ENCODE data around the gene DAB2IP. TPM values are rescaled to one million over a fixed set of nuclear protein-coding genes. Genes with fewer than 3 reads are reported as not detected.

Gene DAB2IP
- total RNA-seq, 1 donor from 2014 or later, result 71.6 TPM

- Histone ChIP-seq H3K4me1 (no peaks in the 10 kb centered on the region), H3K9me3 (no peaks in the 10 kb centered on the region), H3K27ac (peak overlapping the region in 1 of 2 donors; percentile 38), H3K36me3 (peaks cover 74 to 81% of the 10 kb centered on the region in 2 donors), H3K4me3 (no peak overlapping the region), H3K27me3 (no peaks in the 10 kb centered on the region)
- no peak for TF ChIP-seq CTCF (IDR thresholded peaks at IDR 0.05)
- intact Hi-C loops (cut with DNase I), result no loop called here
- no peak for DNase-seq (ENCODE audit: low spot score in 2 of 2)
These were observed 128.1 kb downstream of the DAB2IP start for GRCh38 chr9:121779381-121780117.

DNA sequence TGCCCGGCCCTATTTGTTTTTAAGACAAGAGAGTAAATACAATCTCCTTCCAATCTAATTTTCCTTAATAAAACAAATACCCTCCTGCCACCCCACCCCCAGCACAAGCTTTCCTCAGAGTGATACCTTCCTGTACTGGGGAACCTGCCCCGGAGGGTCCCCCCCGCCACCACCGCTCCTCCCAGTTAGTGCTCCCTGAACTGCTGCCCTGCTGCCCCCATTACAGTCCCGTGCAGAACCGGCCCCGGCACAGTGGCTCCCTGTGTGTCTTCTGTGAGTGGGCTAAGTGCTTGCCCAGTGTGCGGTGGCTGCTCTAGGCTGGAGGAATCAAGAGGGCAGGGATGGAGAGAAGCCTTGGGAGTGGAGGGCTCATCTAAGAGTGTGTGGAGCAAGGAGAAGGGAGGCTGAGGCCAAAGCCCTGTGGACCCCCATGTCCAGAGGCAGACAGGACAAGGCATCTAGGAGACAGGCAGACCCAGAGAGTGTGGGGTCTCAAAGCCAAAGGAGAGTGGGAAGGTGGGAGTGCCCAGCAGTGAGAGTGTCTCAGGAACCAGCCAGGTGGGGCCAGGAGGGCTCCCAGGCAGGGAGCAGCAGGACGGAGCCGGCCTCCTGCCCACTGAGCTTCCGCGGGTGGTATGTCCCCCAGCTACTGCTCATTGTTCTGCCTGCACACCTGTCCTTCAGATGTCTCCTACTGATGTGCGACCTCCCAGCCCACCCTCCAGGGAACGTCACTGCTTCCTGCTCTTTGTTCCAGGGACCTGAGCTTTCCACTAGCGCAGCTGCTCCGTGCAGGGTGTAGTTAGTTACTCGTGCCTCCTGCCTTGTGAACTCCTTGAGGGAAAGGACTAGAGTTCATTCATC is 129.0 kb downstream of the DAB2IP start:
- no peak for DNase-seq (ENCODE audit: low spot score in 2 of 2)
- Histone ChIP-seq H3K36me3 (peaks cover 67 to 81% of the 10 kb centered on the region in 2 donors), H3K27ac (peak overlapping the region in 1 of 2 donors; percentile 38), H3K4me3 (no peak overlapping the region), H3K27me3 (no peaks in the 10 kb centered on the region), H3K4me1 (no peaks in the 10 kb centered on the region), H3K9me3 (no peaks in the 10 kb centered on the region)
- intact Hi-C loops (cut with DNase I), result no loop called here
- TF ChIP-seq CTCF (IDR thresholded peaks at IDR 0.05), result no peak

DNA sequence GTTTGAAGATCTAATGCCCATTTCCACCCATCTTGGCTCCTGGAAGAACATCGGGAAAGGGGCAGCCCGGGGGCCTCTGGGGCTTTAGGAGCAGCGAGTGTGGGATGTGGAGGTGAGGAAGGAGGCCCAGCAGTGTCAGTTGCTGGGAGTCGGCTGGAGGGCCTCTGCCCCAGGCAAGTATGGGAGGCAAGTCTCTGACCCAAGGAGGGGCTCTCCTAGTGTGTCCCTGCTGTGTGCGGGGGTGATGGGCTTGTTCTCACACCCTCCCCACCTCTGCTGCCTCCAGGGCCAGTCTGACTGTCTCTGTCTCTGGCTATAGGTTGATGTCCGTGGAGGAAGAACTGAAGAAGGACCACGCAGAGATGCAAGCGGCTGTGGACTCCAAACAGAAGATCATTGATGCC is 129.7 kb downstream of the DAB2IP start:
- DNase-seq (ENCODE audit: low spot score in 2 of 2), result no peak
- TF ChIP-seq CTCF (IDR thresholded peaks at IDR 0.05), result no peak
- Histone ChIP-seq H3K9me3 (no peaks in the 10 kb centered on the region), H3K27me3 (no peaks in the 10 kb centered on the region), H3K4me1 (no peaks in the 10 kb centered on the region), H3K4me3 (no peak overlapping the region), H3K36me3 (peaks cover 59 to 75% of the 10 kb centered on the region in 2 donors), H3K27ac (no peak overlapping the region)
- intact Hi-C loops (cut with DNase I), result no loop called here

- Histone ChIP-seq H3K4me1 (no peaks in the 10 kb centered on the region), H3K36me3 (peaks cover 52 to 67% of the 10 kb centered on the region in 2 donors)
- intact Hi-C loops (cut with DNase I), result no loop called here
These were observed 130.4 kb downstream of the DAB2IP start for GRCh38 chr9:121781701-121782464.

More at GRCh38 chr9:121781701-121782464, 130.4 kb downstream of the DAB2IP start:
- Histone ChIP-seq H3K4me3 (no peak overlapping the region), H3K9me3 (no peaks in the 10 kb centered on the region), H3K27ac (no peak overlapping the region), H3K27me3 (no peaks in the 10 kb centered on the region)
- peak in 1 of 2 donors; percentile 61 for DNase-seq (ENCODE audit: low spot score in 2 of 2)
- no peak for TF ChIP-seq CTCF (IDR thresholded peaks at IDR 0.05)
